Esophagus muscularis mucosa (tissue), 4 donors: ENCODE results near the gene NUP93. TPM values are rescaled to one million over a fixed set of nuclear protein-coding genes. Genes with fewer than 3 reads are reported as not detected.
"Not testable (repeated sequence)": the region's sequence is repeated elsewhere in the genome, so short reads cannot be mapped to it uniquely, and the experiment has no call there.

Experiments
- DNase-seq: peaks from one replicate; pipeline ENCODE4 v3.0.0-alpha.2; 2017; ENCODE audit errors: extremely low spot score
- H3K27ac ChIP-seq, 4 donors: fragments of 200-600 bp; sonication (generic); replicated peaks in 1 of 4; 1 replicate in 3 of 4; 2 replicates in 1 of 4; pipeline ENCODE4 v1.5.1; 2016 to 2019; ENCODE audit warnings: mild to moderate bottlenecking in 1 of 4
- H3K27me3 ChIP-seq, 4 donors: fragments of 200-600 bp; sonication (generic); one replicate each; pipeline versions ENCODE4 v1.5.1 to v1.6.0; 2016 to 2019
- H3K36me3 ChIP-seq, 4 donors: fragments of 200-600 bp; sonication (generic); one replicate each; pipeline ENCODE4 v1.5.1; 2016 to 2019
- H3K4me1 ChIP-seq, 4 donors: fragments of 200-600 bp; sonication (generic); one replicate each; pipeline ENCODE4 v1.5.1; 2016 to 2019
- H3K4me3 ChIP-seq, 4 donors: fragments of 200-600 bp; sonication (generic); 1 replicate in 2 of 4; 2 replicates in 2 of 4; pipeline ENCODE4 v1.5.1; 2016 to 2019; ENCODE audit warnings: mild to moderate bottlenecking in 4 of 4, moderate library complexity in 1 of 4
- H3K9me3 ChIP-seq, 4 donors: fragments of 200-600 bp; sonication (generic); 1 replicate in 3 of 4; 2 replicates in 1 of 4; pipeline ENCODE4 v1.5.1; 2016 to 2019
- CTCF ChIP-seq, 3 experiments: fragments of 200-600 bp in 2 of 3; fragments of 450-650 bp in 1 of 3; sonication (generic) in 2 of 3; IDR thresholded peaks; one replicate each; pipeline ENCODE4 v1.5.1; 2017 to 2019; ENCODE audit warnings: antibody characterized with exemption in 3 of 3, mild to moderate bottlenecking in 2 of 3, moderate library complexity in 1 of 3
- EP300 ChIP-seq: sonication (generic); formaldehyde crosslinking; IDR thresholded peaks from one replicate; pipeline ENCODE4 v1.6.1; 2017; ENCODE audit warnings: antibody characterized with exemption
- POLR2A ChIP-seq: fragments of 450-650 bp; IDR thresholded peaks from one replicate; pipeline ENCODE4 v1.6.1; 2017; ENCODE audit warnings: antibody characterized with exemption, moderate library complexity, mild to moderate bottlenecking, low read depth
- POLR2AphosphoS5 ChIP-seq, 2 donors: sonication (generic); formaldehyde crosslinking; IDR thresholded peaks; one replicate each; pipeline ENCODE4 v1.6.1; 2017; ENCODE audit warnings: antibody characterized with exemption in 2 of 2
- WGBS: methylation state at CpG from one replicate; pipeline ENCODE4 v1.1.5; 2018; 5-methylcytosine and 5-hydroxymethylcytosine counted together
- intact Hi-C: fragments of 100-400 bp; cut with DNase I; formaldehyde crosslinking; loops from one replicate; pipeline ENCODE4 v1.15.1; 2023
- total RNA-seq, 4 donors: library from RNA; depleted of rRNA; stranded (reverse); fragments of >200 nt; gene quantifications; one replicate each; pipeline versions ENCODE4 v1.1.0 to v1.2.1, GENCODE V29; 2016

Gene NUP93
- total RNA-seq, 4 donors from 2014 or later = 34.0 to 47.5 (median 36.5) TPM

- TF ChIP-seq POLR2A (no peak), POLR2AphosphoS5 (IDR thresholded peaks at IDR 0.05) (no peak), CTCF (IDR thresholded peaks at IDR 0.05) (no peak), EP300 (no peak)
- WGBS = 92% methylated on average over 2 of the region's 2 CpGs
- intact Hi-C loops = no loop called here
Observed at GRCh38 chr16:56737539-56737938, 7.6 kb downstream of the NUP93 start.

GRCh38 chr16:56738221-56738620 is 8.3 kb downstream of the NUP93 start:
- H3K27me3 ChIP-seq = no peaks in the 10 kb centered on the region
- no peak overlapping the region for H3K4me3 ChIP-seq
- 91% methylated on average over 1 of the region's 1 CpG for WGBS
- peaks cover 0 to 17% (median 1%) of the 10 kb centered on the region in 4 donors for H3K4me1 ChIP-seq
- DNase-seq = no peak
- H3K9me3 ChIP-seq = no peaks in the 10 kb centered on the region
- TF ChIP-seq EP300 (no peak), POLR2A (no peak)
- H3K36me3 ChIP-seq = no peaks in the 10 kb centered on the region
- intact Hi-C loops = no loop called here
- no peak overlapping the region for H3K27ac ChIP-seq

More at GRCh38 chr16:56737539-56737938, 7.6 kb downstream of the NUP93 start:
- Histone ChIP-seq H3K9me3 (no peaks in the 10 kb centered on the region), H3K4me3 (no peak overlapping the region), H3K27ac (no peak overlapping the region), H3K36me3 (no peaks in the 10 kb centered on the region), H3K4me1 (peaks cover 0 to 10% (median 0%) of the 10 kb centered on the region in 4 donors), H3K27me3 (no peaks in the 10 kb centered on the region)
- no peak for DNase-seq

- H3K27me3 ChIP-seq, H3K36me3 ChIP-seq, H3K9me3 ChIP-seq, H3K4me3 ChIP-seq, intact Hi-C loops, H3K27ac ChIP-seq, DNase-seq: not testable (repeated sequence)
- WGBS = no CpG with 5 or more reads among the region's 38 CpGs
- H3K4me1 ChIP-seq = peaks cover 8 to 27% (median 10%) of the 10 kb centered on the region in 4 donors
Observed at GRCh38 chr16:56739378-56739777, 9.4 kb downstream of the NUP93 start.

- 45% methylated on average over 2 of the region's 2 CpGs for WGBS
- H3K27ac ChIP-seq = peak overlapping the region in 1 of 4 donors; percentile 57
- no peaks in the 10 kb centered on the region for H3K9me3 ChIP-seq
- H3K27me3 ChIP-seq = no peaks in the 10 kb centered on the region
- intact Hi-C loops = loop anchor here (10.0 kb wide), 1 partner anchor 193 kb away; the partner anchor contains the start of gene HERPUD1
- DNase-seq = no peak
- TF ChIP-seq EP300 (no peak), CTCF (IDR thresholded peaks at IDR 0.05) (no peak), POLR2AphosphoS5 (IDR thresholded peaks at IDR 0.05) (no peak), POLR2A (no peak)
- peaks cover 20 to 45% (median 26%) of the 10 kb centered on the region in 4 donors for H3K4me1 ChIP-seq
- H3K36me3 ChIP-seq = no peaks in the 10 kb centered on the region
- no peak overlapping the region for H3K4me3 ChIP-seq
Observed at GRCh38 chr16:56741399-56741798, 11.5 kb downstream of the NUP93 start.

- Histone ChIP-seq H3K27me3 (no peaks in the 10 kb centered on the region), H3K27ac (peak overlapping the region; percentile 38 to 65 (median 56)), H3K9me3 (no peaks in the 10 kb centered on the region), H3K4me3 (no peak overlapping the region), H3K4me1 (peaks cover 29 to 54% (median 35%) of the 10 kb centered on the region in 4 donors), H3K36me3 (no peaks in the 10 kb centered on the region)
- TF ChIP-seq EP300 = no peak
- no peak for TF ChIP-seq CTCF (IDR thresholded peaks at IDR 0.05)
- TF ChIP-seq POLR2AphosphoS5 (IDR thresholded peaks at IDR 0.05) = no peak
- TF ChIP-seq POLR2A = no peak
- WGBS = 51% methylated on average over 5 of the region's 5 CpGs
- intact Hi-C loops = loop anchor here (10.0 kb wide), 1 partner anchor 192 kb away; the partner anchor contains the start of gene HERPUD1
- no peak for DNase-seq
Observed at GRCh38 chr16:56742030-56742984, 12.4 kb downstream of the NUP93 start.
